Lower leg skin (tissue), 4 donors: Measurements from ENCODE around the gene CTNNBL1. TPM values are rescaled to one million over a fixed set of nuclear protein-coding genes. Genes with fewer than 3 reads are reported as not detected.

Experiments used
- DNase-seq, 2 donors: peaks; one replicate each; pipeline ENCODE4 v3.0.0-alpha.2; 2019; ENCODE audit warnings: low spot score in 2 of 2
- H3K4me3 ChIP-seq: fragments of 200-600 bp; sonication (generic); 2 replicates; pipeline ENCODE4 v1.5.1; 2017; ENCODE audit warnings: mild to moderate bottlenecking, low read depth; ENCODE audit not compliant: poor library complexity, severe bottlenecking
- CTCF ChIP-seq, 3 donors: fragments of 450-650 bp; IDR thresholded peaks; one replicate each; pipeline ENCODE4 v1.5.1; 2016; ENCODE audit warnings: antibody characterized with exemption in 3 of 3, mild to moderate bottlenecking in 3 of 3, moderate library complexity in 2 of 3
- POLR2A ChIP-seq, 2 donors: fragments of 450-650 bp; IDR thresholded peaks; one replicate each; pipeline ENCODE4 v1.6.1; 2016 to 2017; ENCODE audit warnings: antibody characterized with exemption in 2 of 2, mild to moderate bottlenecking in 1 of 2, moderate library complexity in 1 of 2
- WGBS, 2 donors: methylation state at CpG; one replicate each; pipeline ENCODE4 v1.1.5; 2018; 5-methylcytosine and 5-hydroxymethylcytosine counted together
- intact Hi-C: fragments of 100-400 bp; cut with DNase I; formaldehyde crosslinking; loops from one replicate; pipeline ENCODE4 v1.15.0; 2023; ENCODE audit warnings: low total_unique reads
- total RNA-seq, 4 donors: library from RNA; depleted of rRNA; stranded (reverse); fragments of >200 nt; gene quantifications; one replicate each; pipeline ENCODE4 v1.1.0, GENCODE V29; 2016

The CTNNBL1 gene
- total RNA-seq, 4 donors from 2014 or later, result 22.0 to 35.0 (median 27.5) TPM

- 71 to 83% methylated on average over 4 of the region's 4 CpGs for WGBS, 2 donors
- intact Hi-C loops, result no loop called here
- H3K4me3 ChIP-seq, result no peak overlapping the region
- no peak for DNase-seq
- TF ChIP-seq POLR2A (IDR thresholded peaks at IDR 0.05), result no peak
- TF ChIP-seq CTCF (IDR thresholded peaks at IDR 0.05), result no peak
Measured at GRCh38 chr20:37894454-37894853, 200.6 kb downstream of the CTNNBL1 start.

GRCh38 chr20:37895166-37895565 is 201.3 kb downstream of the CTNNBL1 start:
- intact Hi-C loops, result no loop called here
- no peak overlapping the region for H3K4me3 ChIP-seq
- no peak for TF ChIP-seq POLR2A (IDR thresholded peaks at IDR 0.05)
- TF ChIP-seq CTCF (IDR thresholded peaks at IDR 0.05), result no peak
- DNase-seq, result no peak
- WGBS, 2 donors, result 88 to 90% methylated on average over 6 of the region's 6 CpGs

- no peak overlapping the region for H3K4me3 ChIP-seq
- intact Hi-C loops, result no loop called here
- DNase-seq, result no peak
- TF ChIP-seq CTCF (IDR thresholded peaks at IDR 0.05), result no peak
- no peak for TF ChIP-seq POLR2A (IDR thresholded peaks at IDR 0.05)
- 72 to 75% methylated on average over 12 of the region's 12 CpGs for WGBS, 2 donors
Measured at GRCh38 chr20:37896932-37897548, 203.2 kb downstream of the CTNNBL1 start.

DNA sequence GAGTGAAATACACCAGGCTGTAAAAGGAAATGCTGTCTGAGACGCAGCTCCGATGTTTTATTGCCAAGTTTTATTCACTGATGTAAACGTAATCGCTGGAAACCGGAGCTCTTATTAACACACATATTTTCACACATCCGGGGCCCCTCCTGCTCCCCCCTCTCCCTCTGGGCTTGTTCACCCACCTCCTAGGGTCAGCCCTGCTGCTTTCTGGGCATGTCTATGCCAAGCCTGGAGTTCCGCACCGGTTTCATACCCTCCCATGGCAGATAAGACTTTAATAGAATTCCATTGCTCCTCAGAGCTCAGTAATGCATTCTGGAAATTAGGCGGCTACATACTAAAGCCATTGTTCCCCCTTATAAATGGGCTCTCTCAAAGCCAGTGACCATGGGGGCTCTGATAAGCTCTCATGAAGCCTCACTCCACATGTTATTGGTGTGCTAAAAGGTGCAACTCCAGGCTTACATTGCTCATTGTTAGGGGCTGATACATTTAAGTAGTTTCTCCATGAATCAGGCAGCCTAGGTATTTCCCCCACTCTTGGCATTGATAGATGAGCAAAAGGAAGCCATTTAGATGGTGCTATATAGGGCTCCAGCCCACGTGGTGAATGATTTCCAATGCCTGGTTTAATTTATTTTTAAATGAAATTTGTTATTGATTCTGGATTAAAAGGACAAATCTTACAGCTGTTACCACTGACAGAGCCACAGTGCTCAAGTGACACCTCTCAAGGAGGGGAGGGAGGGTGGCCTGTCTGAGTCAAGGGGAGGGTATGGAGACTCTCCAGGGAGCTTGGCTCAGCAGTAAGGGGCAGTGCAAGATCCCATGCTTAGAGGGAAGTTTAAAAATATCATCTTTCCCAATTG is 204.6 kb downstream of the CTNNBL1 start:
- TF ChIP-seq CTCF (IDR thresholded peaks at IDR 0.05) (no peak), POLR2A (IDR thresholded peaks at IDR 0.05) (no peak)

GRCh38 chr20:37899105-37900045 is 205.5 kb downstream of the CTNNBL1 start:
- no peak for TF ChIP-seq POLR2A (IDR thresholded peaks at IDR 0.05)
- no peak for TF ChIP-seq CTCF (IDR thresholded peaks at IDR 0.05)
- H3K4me3 ChIP-seq, result no peak overlapping the region
- intact Hi-C loops, result no loop called here
- WGBS, 2 donors, result 47 to 54% methylated on average over 8 of the region's 8 CpGs
- no peak for DNase-seq

More for the DNA sequence above, 204.6 kb downstream of the CTNNBL1 start:
- no peak for DNase-seq
- intact Hi-C loops, result no loop called here
- H3K4me3 ChIP-seq, result no peak overlapping the region
- WGBS, 2 donors, result 36 to 49% methylated on average over 10 of the region's 10 CpGs
